A549 (cell line): ENCODE results near the gene HDAC7.

ENCODE experiments used
- CHD2 ChIP-seq: fragments of 150-350 bp; IDR thresholded peaks from 2 replicates; pipeline ENCODE4 v1.6.1; 2014; ENCODE audit warnings: low read length; ENCODE audit not compliant: partially characterized antibody
- CTCF ChIP-seq: fragments of >200 bp; sonication (Bioruptor Twin); formaldehyde crosslinking; IDR thresholded peaks from 3 replicates; pipeline ENCODE4 v1.5.1; 2016
- EP300 ChIP-seq, 2 experiments: fragments of >200 bp; sonication (Bioruptor Twin); formaldehyde crosslinking; IDR thresholded peaks; 2 replicates in 1 of 2; 3 replicates in 1 of 2; pipeline ENCODE4 v1.6.1; 2016 to 2017
- HMGXB4 ChIP-seq: fragments of 250-450 bp; sonication (Bioruptor Pico); IDR thresholded peaks from 2 replicates; pipeline ENCODE4 v1.5.0; 2021; ENCODE audit warnings: mild to moderate bottlenecking, moderate library complexity, borderline replicate concordance
- KDM1A ChIP-seq: fragments of 200-600 bp; sonication (generic); IDR thresholded peaks from 2 replicates; pipeline ENCODE4 v1.6.1; 2016; ENCODE audit warnings: low read depth, mild to moderate bottlenecking
- MAFK ChIP-seq: fragments of 450-650 bp; IDR thresholded peaks from 2 replicates; pipeline ENCODE4 v1.6.1; 2014; ENCODE audit not compliant: partially characterized antibody
- NR3C1 ChIP-seq: fragments of >200 bp; sonication (Bioruptor Twin); formaldehyde crosslinking; IDR thresholded peaks from 3 replicates; pipeline ENCODE4 v1.6.1; 2017
- PBX3 ChIP-seq: IDR thresholded peaks from 2 replicates; pipeline ENCODE4 v1.6.1; 2012
- POLR2A ChIP-seq: IDR thresholded peaks from 2 replicates; pipeline ENCODE4 v1.6.1; 2012; ENCODE audit warnings: mild to moderate bottlenecking, low read length
- RCOR1 ChIP-seq: fragments of 150-350 bp; IDR thresholded peaks from 2 replicates; pipeline ENCODE4 v1.6.1; 2014; ENCODE audit warnings: antibody characterized with exemption, low read length, low read depth
- REST ChIP-seq: fragments of 200-600 bp; sonication (generic); IDR thresholded peaks from 2 replicates; pipeline ENCODE4 v1.6.1; 2016; ENCODE audit warnings: antibody characterized with exemption, mild to moderate bottlenecking, moderate library complexity
- TP53 ChIP-seq: fragments of 250-450 bp; sonication (Bioruptor Pico); IDR thresholded peaks from 2 replicates; pipeline ENCODE4 v1.5.0; 2021; ENCODE audit warnings: mild to moderate bottlenecking, moderate library complexity

- no peak for TF ChIP-seq PBX3
- TF ChIP-seq KDM1A, result no peak
- no peak for TF ChIP-seq POLR2A
- TF ChIP-seq CTCF, result no peak
- TF ChIP-seq RCOR1, result no peak
- no peak for TF ChIP-seq REST
- TF ChIP-seq TP53 (CRISPR knock-in tag), result no peak
- TF ChIP-seq EP300 (IDR thresholded peaks at IDR 0.05), result no peak
- no peak for TF ChIP-seq NR3C1
- TF ChIP-seq MAFK, result no peak
- no peak for TF ChIP-seq CHD2
- TF ChIP-seq HMGXB4 (CRISPR knock-in tag), result no peak
Measured at GRCh38 chr12:47746523-47746922, 73.2 kb downstream of the HDAC7 start.
